ENCODE results near the gene DNAAF1. TPM values are rescaled to one million over a fixed set of nuclear protein-coding genes. Genes with fewer than 3 reads are reported as not detected.

DNAAF1 gene
- polyA plus RNA-seq, 1 of the 3 experiments (the other 2 are of a cell fraction) = 0.35 TPM

GRCh38 chr16:84107921-84108320, 37.2 kb upstream of the DNAAF1 start:
- H3K79me2 ChIP-seq (ENCODE audit: insufficient read depth) = peaks cover 96% of the 10 kb centered on the region
- H3K9me3 ChIP-seq = no peaks in the 10 kb centered on the region
- H4K20me1 ChIP-seq (ENCODE audit: insufficient read depth) = peaks cover 86% of the 10 kb centered on the region
- no peak for DNase-seq
- H3K4me1 ChIP-seq (ENCODE audit: control insufficient read depth in 1 of 2, insufficient read depth in 2 of 2, low read depth in 1 of 2, low read length in 1 of 2) = peaks cover 0 to 6% of the 10 kb centered on the region in 2 experiments; a peak in 1 of 4 replicates
- no peak overlapping the region for H3K4me3 ChIP-seq (ENCODE audit: low read depth in 2 of 2, low read length in 1 of 2)
- no peaks in the 10 kb centered on the region for H3K9me2 ChIP-seq
- H3K9ac ChIP-seq = no peak overlapping the region
- TF ChIP-seq NFIC (IDR thresholded peaks at IDR 0.05; ENCODE audit: borderline replicate concordance) = no peak
- no peak for TF ChIP-seq FOXJ3 (CRISPR knock-in tag; IDR thresholded peaks at IDR 0.05)
- no peak for TF ChIP-seq ZBTB33 (IDR thresholded peaks at IDR 0.05; ENCODE audit: borderline replicate concordance, low read depth)
- TF ChIP-seq MXI1 (IDR thresholded peaks at IDR 0.05; ENCODE audit: low read depth, low read length) = no peak
- no peak for TF ChIP-seq RFX5 (IDR thresholded peaks at IDR 0.05; ENCODE audit: low read length)
- TF ChIP-seq FOSL2 (IDR thresholded peaks at IDR 0.05; ENCODE audit: borderline replicate concordance, low read depth) = no peak
- TF ChIP-seq SMC3 (IDR thresholded peaks at IDR 0.05; ENCODE audit: low read depth, low read length) = no peak
- TF ChIP-seq SIN3A (IDR thresholded peaks at IDR 0.05; ENCODE audit: borderline replicate concordance, low read depth, low read length) = no peak
- TF ChIP-seq CHD2 (IDR thresholded peaks at IDR 0.05; ENCODE audit: low read length, partially characterized antibody) = no peak
- no peak overlapping the region for H2AFZ ChIP-seq (ENCODE audit: low read depth)
- WGBS (ENCODE audit: low lambda C conversion rate) = 100% methylated on average over 1 of the region's 2 CpGs
- H3K27me3 ChIP-seq (ENCODE audit: insufficient read depth) = no peaks in the 10 kb centered on the region
- peaks cover 0 to 12% of the 10 kb centered on the region in 2 experiments for H3K36me3 ChIP-seq (replicated peaks in 1 of 2; ENCODE audit: control insufficient read depth in 1 of 2, insufficient read depth in 2 of 2, low read length in 1 of 2)
- POLR2A ChIA-PET = no interaction called here
- CTCF ChIA-PET = interaction anchor here (1.2 kb wide), 1 partner anchor 42 kb away, joined by 4 read pairs; no protein-coding TSS in a partner anchor
- H3K4me2 ChIP-seq = no peak overlapping the region
- H3K27ac ChIP-seq (ENCODE audit: low read depth in 2 of 2, low read length in 1 of 2) = no peak overlapping the region
- peaks cover 4% of the 10 kb centered on the region for H3F3A ChIP-seq (replicated peaks; ENCODE audit: insufficient read depth)

- no peaks in the 10 kb centered on the region for H3K9me2 ChIP-seq
- no peaks in the 10 kb centered on the region for H3F3A ChIP-seq (replicated peaks; ENCODE audit: insufficient read depth)
- H3K9me3 ChIP-seq = no peaks in the 10 kb centered on the region
- no peak overlapping the region for H3K27ac ChIP-seq (ENCODE audit: low read depth in 2 of 2, low read length in 1 of 2)
- H2AFZ ChIP-seq (ENCODE audit: low read depth) = no peak overlapping the region
- peaks cover 0 to 12% of the 10 kb centered on the region in 2 experiments for H3K36me3 ChIP-seq (replicated peaks in 1 of 2; ENCODE audit: control insufficient read depth in 1 of 2, insufficient read depth in 2 of 2, low read length in 1 of 2)
- H3K4me2 ChIP-seq = no peak overlapping the region
- 90% methylated on average over 6 of the region's 6 CpGs for WGBS (ENCODE audit: low lambda C conversion rate)
- H3K9ac ChIP-seq = no peak overlapping the region
- peaks cover 96% of the 10 kb centered on the region for H3K79me2 ChIP-seq (ENCODE audit: insufficient read depth)
- H3K27me3 ChIP-seq (ENCODE audit: insufficient read depth) = no peaks in the 10 kb centered on the region
- H3K4me1 ChIP-seq (ENCODE audit: control insufficient read depth in 1 of 2, insufficient read depth in 2 of 2, low read depth in 1 of 2, low read length in 1 of 2) = peaks cover 0 to 6% of the 10 kb centered on the region in 2 experiments; a peak in 1 of 4 replicates
- ChIA-PET POLR2A (no interaction called here), CTCF (interaction anchor here (1.6 kb wide), 1 partner anchor 44 kb away, joined by 3 read pairs; no protein-coding TSS in a partner anchor)
- DNase-seq = no peak
- H3K4me3 ChIP-seq (ENCODE audit: low read depth in 2 of 2, low read length in 1 of 2) = no peak overlapping the region
- peaks cover 71% of the 10 kb centered on the region for H4K20me1 ChIP-seq (ENCODE audit: insufficient read depth)
- TF ChIP-seq SMC3 (IDR thresholded peaks at IDR 0.05; ENCODE audit: low read depth, low read length) (no peak), MAX (IDR thresholded peaks at IDR 0.05; ENCODE audit: low read depth) (no peak), EP300 (IDR thresholded peaks at IDR 0.05; ENCODE audit: borderline replicate concordance in 1 of 2, low read depth in 1 of 2, low read length in 1 of 2) (no peak), ELF1 (IDR thresholded peaks at IDR 0.05) (no peak), RCOR1 (IDR thresholded peaks at IDR 0.05; ENCODE audit: low read length) (no peak), POLR2AphosphoS5 (IDR thresholded peaks at IDR 0.05; ENCODE audit: low read depth, low read length) (no peak), NRF1 (IDR thresholded peaks at IDR 0.05; ENCODE audit: low read depth, low read length) (no peak), IRF3 (IDR thresholded peaks at IDR 0.05; ENCODE audit: low read depth, low read length) (no peak), MXI1 (IDR thresholded peaks at IDR 0.05; ENCODE audit: low read depth, low read length) (no peak), RAD21 (IDR thresholded peaks at IDR 0.05; ENCODE audit: low read length) (no peak), RFX5 (IDR thresholded peaks at IDR 0.05; ENCODE audit: low read length) (no peak), EZH2phosphoT487 (IDR thresholded peaks at IDR 0.05; ENCODE audit: borderline replicate concordance, low read depth) (no peak), NFIC (IDR thresholded peaks at IDR 0.05; ENCODE audit: borderline replicate concordance) (no peak), MEF2A (IDR thresholded peaks at IDR 0.05; ENCODE audit: borderline replicate concordance, low read depth) (no peak)
- TF ChIP-seq, protein P1, sequence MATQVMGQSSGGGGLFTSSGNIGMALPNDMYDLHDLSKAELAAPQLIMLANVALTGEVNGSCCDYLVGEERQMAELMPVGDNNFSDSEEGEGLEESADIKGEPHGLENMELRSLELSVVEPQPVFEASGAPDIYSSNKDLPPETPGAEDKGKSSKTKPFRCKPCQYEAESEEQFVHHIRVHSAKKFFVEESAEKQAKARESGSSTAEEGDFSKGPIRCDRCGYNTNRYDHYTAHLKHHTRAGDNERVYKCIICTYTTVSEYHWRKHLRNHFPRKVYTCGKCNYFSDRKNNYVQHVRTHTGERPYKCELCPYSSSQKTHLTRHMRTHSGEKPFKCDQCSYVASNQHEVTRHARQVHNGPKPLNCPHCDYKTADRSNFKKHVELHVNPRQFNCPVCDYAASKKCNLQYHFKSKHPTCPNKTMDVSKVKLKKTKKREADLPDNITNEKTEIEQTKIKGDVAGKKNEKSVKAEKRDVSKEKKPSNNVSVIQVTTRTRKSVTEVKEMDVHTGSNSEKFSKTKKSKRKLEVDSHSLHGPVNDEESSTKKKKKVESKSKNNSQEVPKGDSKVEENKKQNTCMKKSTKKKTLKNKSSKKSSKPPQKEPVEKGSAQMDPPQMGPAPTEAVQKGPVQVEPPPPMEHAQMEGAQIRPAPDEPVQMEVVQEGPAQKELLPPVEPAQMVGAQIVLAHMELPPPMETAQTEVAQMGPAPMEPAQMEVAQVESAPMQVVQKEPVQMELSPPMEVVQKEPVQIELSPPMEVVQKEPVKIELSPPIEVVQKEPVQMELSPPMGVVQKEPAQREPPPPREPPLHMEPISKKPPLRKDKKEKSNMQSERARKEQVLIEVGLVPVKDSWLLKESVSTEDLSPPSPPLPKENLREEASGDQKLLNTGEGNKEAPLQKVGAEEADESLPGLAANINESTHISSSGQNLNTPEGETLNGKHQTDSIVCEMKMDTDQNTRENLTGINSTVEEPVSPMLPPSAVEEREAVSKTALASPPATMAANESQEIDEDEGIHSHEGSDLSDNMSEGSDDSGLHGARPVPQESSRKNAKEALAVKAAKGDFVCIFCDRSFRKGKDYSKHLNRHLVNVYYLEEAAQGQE (IDR thresholded peaks at IDR 0.05; ENCODE audit: low read depth, low read length) = no peak
Measured at GRCh38 chr16:84109598-84110335, 35.3 kb upstream of the DNAAF1 start.
